ENCODE data around the gene AQP12A.

Gene AQP12A

DNA sequence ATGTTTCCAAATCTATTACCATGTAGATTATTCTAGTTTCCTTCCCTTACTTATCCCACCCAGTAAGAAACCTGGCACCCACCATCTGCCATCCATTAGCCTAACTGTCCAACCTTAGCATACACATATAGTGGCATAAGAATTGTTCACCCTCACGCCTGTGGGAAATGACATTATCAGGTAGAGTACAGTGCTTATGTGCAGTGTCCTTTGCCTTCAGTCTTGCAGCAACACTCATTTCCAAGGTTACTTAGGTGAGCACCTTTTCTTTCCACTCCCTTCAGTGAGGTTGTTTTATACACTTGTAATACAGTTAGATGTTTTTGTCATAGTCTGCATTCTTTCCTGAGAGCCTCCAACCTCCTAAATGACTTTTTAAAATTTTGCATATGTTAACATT, 27.0 kb upstream of the AQP12A start:
- no peaks in the 10 kb centered on the region for H3K36me3 ChIP-seq (ENCODE audit: insufficient read depth, low read length)
- DNase-seq (no peak), ATAC-seq (ENCODE audit: insufficient read depth, low read depth) (no peak)

DNA sequence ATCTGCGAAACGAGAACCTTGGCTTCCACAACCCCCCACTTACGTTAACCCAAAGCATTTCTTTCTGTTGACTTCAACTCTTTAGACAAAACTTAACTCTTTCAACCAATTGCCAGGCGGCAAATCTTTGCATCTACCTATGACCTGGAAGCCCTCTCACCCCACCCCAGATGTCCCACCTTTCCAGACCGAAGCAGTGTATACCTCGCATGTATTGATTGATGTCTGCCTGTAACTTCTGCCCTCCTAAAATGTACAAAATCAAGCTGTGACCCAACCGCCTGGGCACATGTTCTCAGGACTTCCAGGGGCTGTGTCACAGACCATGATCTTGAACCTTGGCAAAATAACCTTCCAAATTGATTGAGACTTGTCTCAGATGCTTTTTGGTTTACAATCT, 21.3 kb upstream of the AQP12A start:
- H3K36me3 ChIP-seq (ENCODE audit: insufficient read depth, low read length): no peaks in the 10 kb centered on the region
- no peak overlapping the region for H3K4me3 ChIP-seq (ENCODE audit: low read depth in 1 of 2, low read length in 2 of 2)
- no peak overlapping the region for H3K9ac ChIP-seq (ENCODE audit: low read depth, low read length)
- H3K79me2 ChIP-seq (ENCODE audit: insufficient read depth, low read length): no peaks in the 10 kb centered on the region
- H4K20me1 ChIP-seq (ENCODE audit: insufficient read depth, low read length): no peaks in the 10 kb centered on the region
- H3K27ac ChIP-seq (ENCODE audit: low read length): no peak overlapping the region
- DNase-seq (no peak), ATAC-seq (ENCODE audit: insufficient read depth, low read depth) (no peak)
- TF ChIP-seq, protein P1, sequence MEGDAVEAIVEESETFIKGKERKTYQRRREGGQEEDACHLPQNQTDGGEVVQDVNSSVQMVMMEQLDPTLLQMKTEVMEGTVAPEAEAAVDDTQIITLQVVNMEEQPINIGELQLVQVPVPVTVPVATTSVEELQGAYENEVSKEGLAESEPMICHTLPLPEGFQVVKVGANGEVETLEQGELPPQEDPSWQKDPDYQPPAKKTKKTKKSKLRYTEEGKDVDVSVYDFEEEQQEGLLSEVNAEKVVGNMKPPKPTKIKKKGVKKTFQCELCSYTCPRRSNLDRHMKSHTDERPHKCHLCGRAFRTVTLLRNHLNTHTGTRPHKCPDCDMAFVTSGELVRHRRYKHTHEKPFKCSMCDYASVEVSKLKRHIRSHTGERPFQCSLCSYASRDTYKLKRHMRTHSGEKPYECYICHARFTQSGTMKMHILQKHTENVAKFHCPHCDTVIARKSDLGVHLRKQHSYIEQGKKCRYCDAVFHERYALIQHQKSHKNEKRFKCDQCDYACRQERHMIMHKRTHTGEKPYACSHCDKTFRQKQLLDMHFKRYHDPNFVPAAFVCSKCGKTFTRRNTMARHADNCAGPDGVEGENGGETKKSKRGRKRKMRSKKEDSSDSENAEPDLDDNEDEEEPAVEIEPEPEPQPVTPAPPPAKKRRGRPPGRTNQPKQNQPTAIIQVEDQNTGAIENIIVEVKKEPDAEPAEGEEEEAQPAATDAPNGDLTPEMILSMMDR (IDR thresholded peaks at IDR 0.05; ENCODE audit: borderline replicate concordance, extremely low read depth, low read length, poor library complexity, severe bottlenecking): no peak
- TF ChIP-seq EZH2 (IDR thresholded peaks at IDR 0.05; ENCODE audit: borderline replicate concordance, low read depth, low read length, severe bottlenecking): no peak
- H3K27me3 ChIP-seq (ENCODE audit: insufficient read depth, low read length, poor library complexity): peaks cover 8% of the 10 kb centered on the region
- H3K9me3 ChIP-seq (ENCODE audit: insufficient read depth, low read length, severe bottlenecking): no peaks in the 10 kb centered on the region
- H3K4me1 ChIP-seq (ENCODE audit: insufficient read depth, low read length): no peaks in the 10 kb centered on the region
- H2AFZ ChIP-seq (ENCODE audit: low read depth, low read length): no peak overlapping the region
- H3K4me2 ChIP-seq (ENCODE audit: insufficient read depth, low read length): no peak overlapping the region

More for the DNA sequence above, 27.0 kb upstream of the AQP12A start:
- no peak for TF ChIP-seq EZH2 (IDR thresholded peaks at IDR 0.05; ENCODE audit: borderline replicate concordance, low read depth, low read length, severe bottlenecking)
- TF ChIP-seq, protein P1 (IDR thresholded peaks at IDR 0.05; ENCODE audit: borderline replicate concordance, extremely low read depth, low read length, poor library complexity, severe bottlenecking): no peak
- Histone ChIP-seq H3K9ac (ENCODE audit: low read depth, low read length) (no peak overlapping the region), H2AFZ (ENCODE audit: low read depth, low read length) (no peak overlapping the region), H3K9me3 (ENCODE audit: insufficient read depth, low read length, severe bottlenecking) (peaks cover 3% of the 10 kb centered on the region), H3K4me1 (ENCODE audit: insufficient read depth, low read length) (no peaks in the 10 kb centered on the region), H3K27me3 (ENCODE audit: insufficient read depth, low read length, poor library complexity) (peaks cover 7% of the 10 kb centered on the region), H3K4me3 (ENCODE audit: low read depth in 1 of 2, low read length in 2 of 2) (no peak overlapping the region), H4K20me1 (ENCODE audit: insufficient read depth, low read length) (no peaks in the 10 kb centered on the region), H3K79me2 (ENCODE audit: insufficient read depth, low read length) (no peaks in the 10 kb centered on the region), H3K4me2 (ENCODE audit: insufficient read depth, low read length) (no peak overlapping the region), H3K27ac (ENCODE audit: low read length) (no peak overlapping the region)

DNA sequence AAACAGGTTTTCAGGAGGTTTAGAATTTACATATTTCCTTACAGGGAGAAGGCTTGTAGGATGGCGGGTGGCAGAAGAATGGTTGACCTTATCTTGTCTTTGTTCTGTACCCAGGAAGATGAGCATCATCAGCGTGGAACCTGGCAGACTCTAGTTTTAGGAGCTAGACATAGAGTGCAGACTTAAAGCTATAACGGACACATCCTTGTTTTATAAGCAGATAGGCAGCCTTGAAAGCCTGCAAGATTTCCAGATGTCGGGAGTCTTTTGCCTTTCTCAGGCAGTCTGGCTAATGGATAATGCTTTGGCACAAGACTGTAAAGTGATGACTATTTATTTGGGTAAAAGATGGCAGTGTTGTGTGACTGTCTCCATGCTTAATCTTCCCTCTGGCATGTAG, 20.7 kb upstream of the AQP12A start:
- ATAC-seq (ENCODE audit: insufficient read depth, low read depth) (no peak), DNase-seq (no peak)
- H3K4me2 ChIP-seq (ENCODE audit: insufficient read depth, low read length): no peak overlapping the region
- H3K27me3 ChIP-seq (ENCODE audit: insufficient read depth, low read length, poor library complexity): peaks cover 8% of the 10 kb centered on the region
- H3K4me1 ChIP-seq (ENCODE audit: insufficient read depth, low read length): no peaks in the 10 kb centered on the region
- no peaks in the 10 kb centered on the region for H3K36me3 ChIP-seq (ENCODE audit: insufficient read depth, low read length)
- H4K20me1 ChIP-seq (ENCODE audit: insufficient read depth, low read length): no peaks in the 10 kb centered on the region
- H3K9ac ChIP-seq (ENCODE audit: low read depth, low read length): no peak overlapping the region
- no peaks in the 10 kb centered on the region for H3K9me3 ChIP-seq (ENCODE audit: insufficient read depth, low read length, severe bottlenecking)
- no peak overlapping the region for H2AFZ ChIP-seq (ENCODE audit: low read depth, low read length)
- no peaks in the 10 kb centered on the region for H3K79me2 ChIP-seq (ENCODE audit: insufficient read depth, low read length)
- no peak overlapping the region for H3K27ac ChIP-seq (ENCODE audit: low read length)
- no peak overlapping the region for H3K4me3 ChIP-seq (ENCODE audit: low read depth in 1 of 2, low read length in 2 of 2)
- TF ChIP-seq EZH2 (IDR thresholded peaks at IDR 0.05; ENCODE audit: borderline replicate concordance, low read depth, low read length, severe bottlenecking): no peak
- TF ChIP-seq, protein P1 (IDR thresholded peaks at IDR 0.05; ENCODE audit: borderline replicate concordance, extremely low read depth, low read length, poor library complexity, severe bottlenecking): no peak
